HCEC 1CT (cell line): ENCODE measurements around the gene PRR27.

Experiments used
- DNase-seq: peaks from one replicate; pipeline ENCODE4 v3.0.0-alpha.2; 2017

Gene PRR27

GRCh38 chr4:70153937-70154336 is at the start of gene PRR27:
Gene PRR27, plus strand, starts transcription at chr4:70154237. Its CDS starts 139 bp downstream, at chr4:70154376.
- no peak for DNase-seq

- DNase-seq, result no peak
These were observed 43.1 kb upstream of the PRR27 start for GRCh38 chr4:70110917-70111316.

GRCh38 chr4:70113656-70114055 is 40.4 kb upstream of the PRR27 start:
- DNase-seq, result no peak

- DNase-seq, result no peak
These were observed 39.9 kb upstream of the PRR27 start for GRCh38 chr4:70114096-70114495.

- DNase-seq, result no peak
These were observed 33.7 kb upstream of the PRR27 start for GRCh38 chr4:70120323-70120722.

GRCh38 chr4:70133473-70133872 is 20.6 kb upstream of the PRR27 start:
- DNase-seq, result no peak

- no peak for DNase-seq
These were observed 15.3 kb upstream of the PRR27 start for GRCh38 chr4:70138751-70139150.

- no peak for DNase-seq
These were observed 2.8 kb upstream of the PRR27 start for GRCh38 chr4:70151271-70151670.

GRCh38 chr4:70152088-70152487 is 1.9 kb upstream of the PRR27 start:
- no peak for DNase-seq

GRCh38 chr4:70158576-70158975 is 4.5 kb downstream of the PRR27 start:
- DNase-seq, result no peak

- DNase-seq, result no peak
These were observed 23.1 kb downstream of the PRR27 start for GRCh38 chr4:70177090-70177489.

- DNase-seq, result no peak
These were observed 24.1 kb downstream of the PRR27 start for GRCh38 chr4:70178075-70178660.

GRCh38 chr4:70179811-70180210 is 25.8 kb downstream of the PRR27 start:
- DNase-seq, result no peak

- no peak for DNase-seq
These were observed 27.8 kb downstream of the PRR27 start for GRCh38 chr4:70181864-70182263.

GRCh38 chr4:70182517-70183167 is 28.6 kb downstream of the PRR27 start:
- no peak for DNase-seq

GRCh38 chr4:70183168-70183939 is 29.3 kb downstream of the PRR27 start:
- DNase-seq, result no peak

- no peak for DNase-seq
These were observed 29.9 kb downstream of the PRR27 start for GRCh38 chr4:70183940-70184246.

GRCh38 chr4:70187216-70187615 is 33.2 kb downstream of the PRR27 start:
- DNase-seq, result no peak

- DNase-seq, result no peak
These were observed 36.5 kb downstream of the PRR27 start for GRCh38 chr4:70190579-70190978.

GRCh38 chr4:70191647-70192046 is 37.6 kb downstream of the PRR27 start:
- DNase-seq, result no peak

- DNase-seq, result no peak
These were observed 38.9 kb downstream of the PRR27 start for GRCh38 chr4:70192895-70193294.

GRCh38 chr4:70195425-70195824 is 41.4 kb downstream of the PRR27 start, which contains the start of gene ODAM:
Gene ODAM, plus strand, starts transcription at chr4:70195725. Its CDS starts 819 bp downstream, at chr4:70196544.
- no peak for DNase-seq

- DNase-seq, result no peak
These were observed 42.8 kb downstream of the PRR27 start for GRCh38 chr4:70196857-70197256.

GRCh38 chr4:70197842-70198241 is 43.8 kb downstream of the PRR27 start:
- DNase-seq, result no peak
